GM18870 (cell line): Measurements from ENCODE around the gene ELOVL7.
"Not testable (repeated sequence)": the region's sequence is repeated elsewhere in the genome, so short reads cannot be mapped to it uniquely, and the experiment has no call there.

Experiments used
- ATAC-seq: cut with Tn5 transposase; IDR thresholded peaks from one replicate; pipeline ENCODE4 v1.9.1; 2021; ENCODE audit warnings: moderate library complexity; ENCODE audit not compliant: unreplicated experiment

Gene ELOVL7

GRCh38 chr5:60797482-60798153, 46.5 kb downstream of the ELOVL7 start:
- no peak for ATAC-seq

GRCh38 chr5:60795424-60795950, 48.6 kb downstream of the ELOVL7 start:
- ATAC-seq = not testable (repeated sequence)

GRCh38 chr5:60794691-60795090, 49.4 kb downstream of the ELOVL7 start:
- no peak for ATAC-seq

GRCh38 chr5:60792438-60792837, 51.6 kb downstream of the ELOVL7 start:
- no peak for ATAC-seq

GRCh38 chr5:60789551-60789950, 54.5 kb downstream of the ELOVL7 start:
- no peak for ATAC-seq

GRCh38 chr5:60788863-60789513, 55.1 kb downstream of the ELOVL7 start:
- no peak for ATAC-seq

GRCh38 chr5:60779466-60779865, 64.6 kb downstream of the ELOVL7 start:
- ATAC-seq = no peak

- no peak for ATAC-seq
These were observed 67.7 kb downstream of the ELOVL7 start for GRCh38 chr5:60776343-60776742.

- ATAC-seq = no peak
These were observed 78.9 kb downstream of the ELOVL7 start for GRCh38 chr5:60765019-60765709.

GRCh38 chr5:60763061-60763460, 81.0 kb downstream of the ELOVL7 start:
- no peak for ATAC-seq

GRCh38 chr5:60754495-60754894, 89.6 kb downstream of the ELOVL7 start:
- ATAC-seq = no peak

- ATAC-seq = no peak
These were observed 99.4 kb downstream of the ELOVL7 start for GRCh38 chr5:60744682-60745081.

- ATAC-seq = no peak
These were observed 100.4 kb downstream of the ELOVL7 start for GRCh38 chr5:60743511-60744314.

GRCh38 chr5:60740322-60740721, 103.7 kb downstream of the ELOVL7 start:
- no peak for ATAC-seq

GRCh38 chr5:60738933-60739332, 105.1 kb downstream of the ELOVL7 start:
- ATAC-seq = no peak

- ATAC-seq = peak; percentile 58
These were observed 105.6 kb downstream of the ELOVL7 start for GRCh38 chr5:60738461-60738860.

GRCh38 chr5:60730858-60731257, 113.2 kb downstream of the ELOVL7 start:
- ATAC-seq = not testable (repeated sequence)

- ATAC-seq = no peak
These were observed 116.9 kb downstream of the ELOVL7 start for GRCh38 chr5:60727033-60727679.

- no peak for ATAC-seq
These were observed 119.9 kb downstream of the ELOVL7 start for GRCh38 chr5:60724126-60724525.

- ATAC-seq = no peak
These were observed 121.7 kb downstream of the ELOVL7 start for GRCh38 chr5:60722416-60722815.

- no peak for ATAC-seq
These were observed 124.7 kb downstream of the ELOVL7 start for GRCh38 chr5:60719329-60719728.
